GM12891 (cell line): ENCODE data around the gene HS1BP3.
A peak's percentile ranks its signal among the peaks of the same experiment; 100 is the strongest.

Source experiments
- DNase-seq: peaks from one replicate; pipeline ENCODE4 v3.0.0; 2011; ENCODE audit warnings: low spot score; ENCODE audit not compliant: insufficient read length
- FAIRE-seq: peaks from 2 replicates; lab custom pipeline; 2011; peaks lifted over from hg19 to GRCh38; lab: Jason Lieb, UNC
- PAX5 ChIP-seq: IDR thresholded peaks from 2 replicates; pipeline ENCODE4 v1.6.1; 2011; ENCODE audit warnings: low read length, moderate library complexity, mild to moderate bottlenecking; ENCODE audit not compliant: insufficient read depth, severe bottlenecking
- POLR2A ChIP-seq: IDR thresholded peaks from 2 replicates; pipeline ENCODE4 v1.6.1; 2011; ENCODE audit warnings: low read depth, low read length, control low read depth
- POLR2AphosphoS5 ChIP-seq: IDR thresholded peaks from 2 replicates; pipeline ENCODE4 v1.6.1; 2011; ENCODE audit warnings: low read depth, low read length, control low read depth
- POU2F2 ChIP-seq: IDR thresholded peaks from 2 replicates; pipeline ENCODE4 v1.6.1; 2011; ENCODE audit warnings: low read depth, mild to moderate bottlenecking, control low read depth, low read length, moderate library complexity
- SPI1 ChIP-seq: IDR thresholded peaks from 2 replicates; pipeline ENCODE4 v1.6.1; 2011; ENCODE audit warnings: low read depth, low read length, control low read depth
- TAF1 ChIP-seq: IDR thresholded peaks from 2 replicates; pipeline ENCODE4 v1.6.1; 2011; ENCODE audit warnings: low read depth, low read length, control low read depth

The HS1BP3 gene

GRCh38 chr2:20663196-20664070 lies 12.5 kb upstream of the HS1BP3 start:
- TF ChIP-seq POLR2A (no peak), SPI1 (no peak), POU2F2 (no peak), POLR2AphosphoS5 (no peak), PAX5 (no peak), TAF1 (no peak)
- DNase-seq, result no peak
- FAIRE-seq, result no peak

- no peak for TF ChIP-seq TAF1
- TF ChIP-seq POLR2AphosphoS5, result no peak
- TF ChIP-seq SPI1, result no peak
- TF ChIP-seq PAX5, result no peak
- no peak for TF ChIP-seq POU2F2
- no peak for TF ChIP-seq POLR2A
- DNase-seq (no peak), FAIRE-seq (no peak)
Observed at GRCh38 chr2:20662308-20662937, 11.5 kb upstream of the HS1BP3 start.

- FAIRE-seq (peak; percentile 95), DNase-seq (peak; percentile 66)
- TF ChIP-seq POLR2A, result no peak
- no peak for TF ChIP-seq POLR2AphosphoS5
- no peak for TF ChIP-seq PAX5
- TF ChIP-seq POU2F2, result no peak
- no peak for TF ChIP-seq TAF1
- TF ChIP-seq SPI1, result no peak
Observed at GRCh38 chr2:20661421-20662307, 10.8 kb upstream of the HS1BP3 start.

GRCh38 chr2:20660506-20661420 lies 9.9 kb upstream of the HS1BP3 start:
- TF ChIP-seq POLR2AphosphoS5 (no peak), TAF1 (no peak), POLR2A (no peak), SPI1 (no peak), POU2F2 (no peak), PAX5 (no peak)
- no peak for DNase-seq
- no peak for FAIRE-seq

GRCh38 chr2:20657522-20658235 lies 6.8 kb upstream of the HS1BP3 start:
- DNase-seq (no peak), FAIRE-seq (no peak)
- no peak for TF ChIP-seq POLR2A
- TF ChIP-seq POLR2AphosphoS5, result no peak
- TF ChIP-seq SPI1, result no peak
- TF ChIP-seq TAF1, result no peak
- TF ChIP-seq POU2F2, result no peak
- TF ChIP-seq PAX5, result no peak

- TF ChIP-seq POLR2A (no peak), POLR2AphosphoS5 (no peak), PAX5 (no peak), TAF1 (no peak), POU2F2 (no peak), SPI1 (no peak)
- no peak for FAIRE-seq
- no peak for DNase-seq
Observed at GRCh38 chr2:20656561-20656960, 5.7 kb upstream of the HS1BP3 start.

GRCh38 chr2:20654535-20654813 lies 3.6 kb upstream of the HS1BP3 start:
- TF ChIP-seq POLR2AphosphoS5, result no peak
- no peak for TF ChIP-seq PAX5
- TF ChIP-seq SPI1, result no peak
- TF ChIP-seq POU2F2, result no peak
- no peak for DNase-seq
- FAIRE-seq, result no peak
